Measurements from ENCODE around the gene PTPN23. TPM values are rescaled to one million over a fixed set of nuclear protein-coding genes. Genes with fewer than 3 reads are reported as not detected.

Gene PTPN23
- total and polyA plus RNA-seq, 10 donors: 5.0 to 195 (median 39.9) TPM

DNA sequence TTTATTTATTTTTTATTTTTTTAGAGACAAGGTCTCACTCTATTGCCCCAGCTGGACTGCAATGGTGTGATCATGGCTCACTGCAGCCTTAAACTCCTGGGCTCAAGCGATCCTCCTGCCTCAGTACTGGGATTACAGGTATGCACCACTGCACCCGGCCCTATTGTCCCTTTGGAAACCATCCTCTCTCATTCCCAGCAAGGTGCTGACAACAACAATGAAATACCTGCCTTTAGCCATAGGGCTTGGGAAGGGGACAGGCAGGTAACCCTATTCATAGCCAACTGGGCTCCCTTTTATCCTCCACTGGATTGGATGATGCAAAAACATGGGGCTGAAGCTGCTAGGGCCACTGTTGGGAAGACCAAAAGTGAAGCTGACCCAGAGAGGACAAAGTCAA lies 51.9 kb downstream of the PTPN23 start:
- DNase-seq: no peak

DNA sequence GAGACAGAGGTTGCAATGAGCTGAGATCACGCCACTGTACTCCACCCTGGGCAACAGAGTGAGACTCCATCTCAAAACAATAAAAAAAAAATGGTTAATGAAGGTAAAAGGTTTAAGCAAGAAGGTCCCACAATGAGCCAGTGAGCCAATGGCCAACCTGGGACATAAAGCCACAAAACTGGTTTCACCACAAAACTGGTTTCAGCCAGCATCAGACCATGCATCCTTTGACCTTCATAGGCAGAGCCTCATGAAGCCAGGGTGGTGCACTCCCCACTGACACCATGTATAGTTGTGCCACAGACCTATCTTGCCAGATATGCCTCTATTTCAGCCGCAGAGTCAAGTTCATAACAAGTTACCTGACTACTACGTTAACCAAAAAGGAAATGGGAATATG lies 53.0 kb downstream of the PTPN23 start:
- H3K27ac ChIP-seq: no peak overlapping the region
- H3K27me3 ChIP-seq (replicated peaks in 1 of 7): no peaks in the 10 kb centered on the region
- peak; percentile 13 for DNase-seq
- H3K4me3 ChIP-seq: no peak overlapping the region
- TF ChIP-seq, protein P1, sequence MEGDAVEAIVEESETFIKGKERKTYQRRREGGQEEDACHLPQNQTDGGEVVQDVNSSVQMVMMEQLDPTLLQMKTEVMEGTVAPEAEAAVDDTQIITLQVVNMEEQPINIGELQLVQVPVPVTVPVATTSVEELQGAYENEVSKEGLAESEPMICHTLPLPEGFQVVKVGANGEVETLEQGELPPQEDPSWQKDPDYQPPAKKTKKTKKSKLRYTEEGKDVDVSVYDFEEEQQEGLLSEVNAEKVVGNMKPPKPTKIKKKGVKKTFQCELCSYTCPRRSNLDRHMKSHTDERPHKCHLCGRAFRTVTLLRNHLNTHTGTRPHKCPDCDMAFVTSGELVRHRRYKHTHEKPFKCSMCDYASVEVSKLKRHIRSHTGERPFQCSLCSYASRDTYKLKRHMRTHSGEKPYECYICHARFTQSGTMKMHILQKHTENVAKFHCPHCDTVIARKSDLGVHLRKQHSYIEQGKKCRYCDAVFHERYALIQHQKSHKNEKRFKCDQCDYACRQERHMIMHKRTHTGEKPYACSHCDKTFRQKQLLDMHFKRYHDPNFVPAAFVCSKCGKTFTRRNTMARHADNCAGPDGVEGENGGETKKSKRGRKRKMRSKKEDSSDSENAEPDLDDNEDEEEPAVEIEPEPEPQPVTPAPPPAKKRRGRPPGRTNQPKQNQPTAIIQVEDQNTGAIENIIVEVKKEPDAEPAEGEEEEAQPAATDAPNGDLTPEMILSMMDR (IDR thresholded peaks at IDR 0.05 in 8 of 11, conservative IDR thresholded peaks at IDR 0.05 in 3 of 11): no peak
- no peak for TF ChIP-seq POLR2A (IDR thresholded peaks at IDR 0.05)
- no peak for TF ChIP-seq POLR2AphosphoS5 (IDR thresholded peaks at IDR 0.05)
- H3K36me3 ChIP-seq: peaks cover 0 to 96% (median 45%) of the 10 kb centered on the region in 6 donors
- intact Hi-C loops (cut with DNase I; ENCODE audit: low total_unique reads): no loop called here
- no peaks in the 10 kb centered on the region for H3K9me3 ChIP-seq
- WGBS, 5 donors: 92 to 96% (median 94%) methylated on average over 3 of the region's 3 CpGs
- H3K4me1 ChIP-seq: no peaks in the 10 kb centered on the region

More for the DNA sequence above, 51.9 kb downstream of the PTPN23 start:
- no peak overlapping the region for H3K27ac ChIP-seq
- no peaks in the 10 kb centered on the region for H3K9me3 ChIP-seq
- 90 to 100% (median 98%) methylated on average over 2 of the region's 2 CpGs for WGBS, 5 donors
- TF ChIP-seq, protein P1 (IDR thresholded peaks at IDR 0.05 in 8 of 11, conservative IDR thresholded peaks at IDR 0.05 in 3 of 11): no peak
- TF ChIP-seq POLR2A (IDR thresholded peaks at IDR 0.05) (no peak), POLR2AphosphoS5 (IDR thresholded peaks at IDR 0.05) (no peak)
- H3K4me1 ChIP-seq: no peaks in the 10 kb centered on the region
- intact Hi-C loops (cut with DNase I; ENCODE audit: low total_unique reads): no loop called here
- peaks cover 0 to 96% (median 48%) of the 10 kb centered on the region in 6 donors for H3K36me3 ChIP-seq
- no peaks in the 10 kb centered on the region for H3K27me3 ChIP-seq (replicated peaks in 1 of 7)
- no peak overlapping the region for H3K4me3 ChIP-seq

DNA sequence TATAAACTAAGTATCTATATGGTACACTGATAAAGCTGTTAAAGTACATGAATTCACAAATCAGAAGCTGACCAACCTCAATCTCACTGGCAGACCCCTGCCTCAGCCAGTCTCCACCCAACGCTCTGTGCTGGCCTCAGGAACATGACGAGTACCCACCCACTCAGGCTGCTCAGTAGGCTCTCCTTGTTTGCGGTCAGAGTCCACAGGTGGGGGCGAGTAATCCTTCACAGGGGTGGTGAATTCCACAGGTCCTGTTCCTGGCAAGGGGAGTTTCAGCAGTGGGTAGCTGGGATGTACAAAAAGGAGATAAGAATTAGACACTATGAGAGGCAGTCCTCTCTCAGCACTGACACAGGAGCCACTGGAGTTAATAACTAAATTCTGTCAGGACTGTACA lies 54.0 kb downstream of the PTPN23 start:
- WGBS, 5 donors: 93 to 98% (median 96%) methylated on average over 3 to 4 of the region's 4 CpGs
- DNase-seq: peak; percentile 24
- intact Hi-C loops (cut with DNase I; ENCODE audit: low total_unique reads): no loop called here
- Histone ChIP-seq H3K4me1 (no peaks in the 10 kb centered on the region), H3K27me3 (replicated peaks in 1 of 7) (no peaks in the 10 kb centered on the region), H3K27ac (no peak overlapping the region), H3K36me3 (peaks cover 0 to 97% (median 56%) of the 10 kb centered on the region in 6 donors), H3K9me3 (no peaks in the 10 kb centered on the region), H3K4me3 (no peak overlapping the region)
- no peak for TF ChIP-seq POLR2AphosphoS5 (IDR thresholded peaks at IDR 0.05)
- TF ChIP-seq POLR2A (IDR thresholded peaks at IDR 0.05): no peak
- TF ChIP-seq, protein P1 (IDR thresholded peaks at IDR 0.05 in 8 of 11, conservative IDR thresholded peaks at IDR 0.05 in 3 of 11): no peak

DNA sequence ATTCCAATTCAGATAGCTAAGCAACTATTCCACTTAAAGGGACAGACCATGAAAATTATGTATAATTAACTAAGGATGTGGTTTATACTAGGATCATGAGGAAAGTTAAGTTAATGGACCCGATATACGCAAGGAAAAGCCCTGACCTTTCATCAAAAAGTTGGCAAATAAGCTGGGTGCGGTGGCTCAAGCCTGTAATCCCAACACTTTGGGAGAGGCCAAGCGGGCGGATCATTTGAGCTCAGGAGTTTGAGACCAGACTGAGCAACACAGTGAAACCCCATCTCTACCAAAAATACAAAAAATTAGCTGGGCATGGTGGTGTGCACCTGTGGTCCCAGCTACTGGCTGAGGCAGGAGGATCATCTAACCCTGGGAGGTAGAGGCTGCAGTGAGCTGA lies 55.4 kb downstream of the PTPN23 start:
- Histone ChIP-seq H3K4me3 (no peak overlapping the region), H3K9me3 (no peaks in the 10 kb centered on the region), H3K4me1 (peaks cover 0 to under 1% (median 0%) of the 10 kb centered on the region in 6 donors), H3K27ac (no peak overlapping the region), H3K36me3 (peaks cover 0 to 97% (median 65%) of the 10 kb centered on the region in 6 donors), H3K27me3 (replicated peaks in 1 of 7) (no peaks in the 10 kb centered on the region)
- 76 to 95% (median 89%) methylated on average over 5 of the region's 5 CpGs for WGBS, 5 donors
- DNase-seq: peak; percentile 20
- intact Hi-C loops (cut with DNase I; ENCODE audit: low total_unique reads): no loop called here
- TF ChIP-seq, protein P1 (IDR thresholded peaks at IDR 0.05 in 8 of 11, conservative IDR thresholded peaks at IDR 0.05 in 3 of 11): no peak
- TF ChIP-seq POLR2A (IDR thresholded peaks at IDR 0.05): no peak
- TF ChIP-seq POLR2AphosphoS5 (IDR thresholded peaks at IDR 0.05): no peak

All from spleen (tissue), 11 donors.